Gastroesophageal sphincter (tissue), 4 donors: ENCODE measurements around the gene ZNF101. TPM values are rescaled to one million over a fixed set of nuclear protein-coding genes. Genes with fewer than 3 reads are reported as not detected.

Experiments used
- ATAC-seq: fragments of 150-250 bp; one replicate; pipeline ENCODE4 v1.9.1; 2016; ENCODE audit warnings: mild to moderate bottlenecking, moderate library complexity
- H3K27ac ChIP-seq, 4 donors: fragments of 200-600 bp; sonication (generic) in 3 of 4; 1 replicate in 3 of 4; 2 replicates in 1 of 4; pipeline ENCODE4 v1.5.1; 2016 to 2019
- H3K27me3 ChIP-seq: fragments of 200-600 bp; sonication (generic); one replicate; pipeline ENCODE4 v1.5.1; 2019
- H3K36me3 ChIP-seq, 2 donors: fragments of 200-600 bp; sonication (generic); one replicate each; pipeline ENCODE4 v1.5.1; 2019; ENCODE audit warnings: control low read depth in 1 of 2
- H3K4me1 ChIP-seq, 3 donors: fragments of 200-600 bp; sonication (generic); 1 replicate in 2 of 3; 2 replicates in 1 of 3; pipeline ENCODE4 v1.5.1; 2016 to 2019; ENCODE audit warnings: control low read depth in 2 of 3
- H3K4me3 ChIP-seq, 2 donors: fragments of 200-600 bp; sonication (generic); one replicate each; pipeline ENCODE4 v1.5.1; 2019; ENCODE audit warnings: mild to moderate bottlenecking in 1 of 2, moderate library complexity in 1 of 2
- H3K9me3 ChIP-seq, 3 donors: fragments of 200-600 bp; sonication (generic); one replicate each; pipeline ENCODE4 v1.5.1; 2017 to 2019; ENCODE audit warnings: control low read depth in 2 of 3
- CTCF ChIP-seq, 4 experiments: fragments of 200-600 bp in 2 of 4; fragments of 450-650 bp in 2 of 4; sonication (generic) in 1 of 4; IDR thresholded peaks; one replicate each; pipeline ENCODE4 v1.5.1; 2017 to 2019; ENCODE audit warnings: antibody characterized with exemption in 4 of 4, mild to moderate bottlenecking in 2 of 4, moderate library complexity in 2 of 4
- EP300 ChIP-seq: sonication (generic); formaldehyde crosslinking; IDR thresholded peaks from one replicate; pipeline ENCODE4 v1.6.1; 2017; ENCODE audit warnings: antibody characterized with exemption, mild to moderate bottlenecking
- POLR2A ChIP-seq, 2 donors: fragments of 450-650 bp; IDR thresholded peaks; one replicate each; pipeline ENCODE4 v1.6.1; 2017; ENCODE audit warnings: antibody characterized with exemption in 2 of 2, mild to moderate bottlenecking in 2 of 2, moderate library complexity in 1 of 2
- POLR2AphosphoS5 ChIP-seq: sonication (generic); formaldehyde crosslinking; IDR thresholded peaks from one replicate; pipeline ENCODE4 v1.6.1; 2017; ENCODE audit warnings: antibody characterized with exemption
- WGBS, 2 donors: methylation state at CpG; one replicate each; pipeline ENCODE4 v1.1.5; 2018; ENCODE audit warnings: low coverage in 1 of 2; 5-methylcytosine and 5-hydroxymethylcytosine counted together
- total RNA-seq, 4 donors: library from RNA; depleted of rRNA; stranded (reverse); fragments of >200 nt; gene quantifications; one replicate each; pipeline ENCODE4 v1.1.0, GENCODE V29; 2016

Gene ZNF101
- total RNA-seq, 4 donors from 2014 or later: 2.5 to 7.6 (median 4.4) TPM

GRCh38 chr19:19710506-19710905 lies 41.9 kb downstream of the ZNF101 start:
- Histone ChIP-seq H3K36me3 (peaks cover 17 to 94% of the 10 kb centered on the region in 2 donors), H3K4me3 (no peak overlapping the region), H3K27me3 (no peaks in the 10 kb centered on the region), H3K4me1 (no peaks in the 10 kb centered on the region), H3K27ac (no peak overlapping the region), H3K9me3 (peaks cover 10 to 100% (median 29%) of the 10 kb centered on the region in 3 donors)
- ATAC-seq: no peak
- no peak for TF ChIP-seq EP300
- TF ChIP-seq CTCF (IDR thresholded peaks at IDR 0.05): no peak
- no peak for TF ChIP-seq POLR2A (IDR thresholded peaks at IDR 0.05)
- TF ChIP-seq POLR2AphosphoS5: no peak
- WGBS, 2 donors: 94% methylated on average over 2 of the region's 2 CpGs; no CpG with 5 or more reads in 1 of the 2 donors

GRCh38 chr19:19711306-19711933 lies 42.8 kb downstream of the ZNF101 start:
- WGBS, 2 donors: 96 to 97% methylated on average over 14 of the region's 14 CpGs
- H3K9me3 ChIP-seq: peaks cover 12 to 100% (median 29%) of the 10 kb centered on the region in 3 donors
- no peaks in the 10 kb centered on the region for H3K27me3 ChIP-seq
- H3K27ac ChIP-seq: no peak overlapping the region
- H3K4me1 ChIP-seq: no peaks in the 10 kb centered on the region
- H3K4me3 ChIP-seq: no peak overlapping the region
- no peak for TF ChIP-seq POLR2AphosphoS5
- no peak for TF ChIP-seq POLR2A (IDR thresholded peaks at IDR 0.05)
- no peak for TF ChIP-seq EP300
- TF ChIP-seq CTCF (IDR thresholded peaks at IDR 0.05): no peak
- ATAC-seq: no peak
- peaks cover 21 to 95% of the 10 kb centered on the region in 2 donors for H3K36me3 ChIP-seq

GRCh38 chr19:19711934-19712828 lies 43.5 kb downstream of the ZNF101 start:
- no peak for ATAC-seq
- Histone ChIP-seq H3K27me3 (no peaks in the 10 kb centered on the region), H3K27ac (no peak overlapping the region), H3K4me3 (no peak overlapping the region), H3K36me3 (peaks cover 21 to 97% of the 10 kb centered on the region in 2 donors), H3K9me3 (peaks cover 15 to 100% (median 29%) of the 10 kb centered on the region in 3 donors), H3K4me1 (no peaks in the 10 kb centered on the region)
- WGBS, 2 donors: 93 to 96% methylated on average over 9 to 10 of the region's 10 CpGs
- no peak for TF ChIP-seq CTCF (IDR thresholded peaks at IDR 0.05)
- no peak for TF ChIP-seq POLR2A (IDR thresholded peaks at IDR 0.05)

GRCh38 chr19:19719798-19720197 lies 51.2 kb downstream of the ZNF101 start:
- H3K36me3 ChIP-seq: peaks cover 4 to 48% of the 10 kb centered on the region in 2 donors
- peaks cover 0 to 88% (median 13%) of the 10 kb centered on the region in 3 donors for H3K9me3 ChIP-seq
- H3K4me3 ChIP-seq: no peak overlapping the region
- WGBS, 2 donors: 88 to 92% methylated on average over 2 of the region's 2 CpGs
- no peak for TF ChIP-seq POLR2AphosphoS5
- no peak for TF ChIP-seq CTCF (IDR thresholded peaks at IDR 0.05)
- no peak for TF ChIP-seq EP300
- TF ChIP-seq POLR2A (IDR thresholded peaks at IDR 0.05): no peak
- no peaks in the 10 kb centered on the region for H3K27me3 ChIP-seq
- no peaks in the 10 kb centered on the region for H3K4me1 ChIP-seq
- no peak for ATAC-seq
- H3K27ac ChIP-seq: no peak overlapping the region
